Fibroblast of the conjunctiva (primary cell): Measurements from ENCODE around the gene DES.

Experiments
- DNase-seq: peaks from one replicate; pipeline ENCODE4 v3.0.0-alpha.2; 2010; ENCODE audit warnings: low read depth

The DES gene

GRCh38 chr2:219453671-219454590 is 35.8 kb downstream of the DES start:
- peak; percentile 98 for DNase-seq

GRCh38 chr2:219455581-219455980 is 37.4 kb downstream of the DES start:
- no peak for DNase-seq

GRCh38 chr2:219457784-219458369 is 39.7 kb downstream of the DES start:
- DNase-seq, result no peak

GRCh38 chr2:219458996-219459395 is 40.8 kb downstream of the DES start:
- DNase-seq, result no peak

- no peak for DNase-seq
These were observed 41.5 kb downstream of the DES start for GRCh38 chr2:219459460-219460311.

GRCh38 chr2:219460424-219460926 is 42.3 kb downstream of the DES start:
- DNase-seq, result peak; percentile 75

GRCh38 chr2:219461047-219461514 is 42.9 kb downstream of the DES start:
- DNase-seq, result no peak

- DNase-seq, result no peak
These were observed 43.5 kb downstream of the DES start for GRCh38 chr2:219461669-219462068.

- DNase-seq, result no peak
These were observed 44.2 kb downstream of the DES start for GRCh38 chr2:219462349-219462748.

GRCh38 chr2:219464286-219465032 is 46.3 kb downstream of the DES start:
- DNase-seq, result no peak

GRCh38 chr2:219465659-219466561 is 47.7 kb downstream of the DES start:
- DNase-seq, result no peak

- no peak for DNase-seq
These were observed 48.9 kb downstream of the DES start for GRCh38 chr2:219466816-219467735.

- DNase-seq, result no peak
These were observed 49.5 kb downstream of the DES start for GRCh38 chr2:219467736-219468075.

- no peak for DNase-seq
These were observed 50.4 kb downstream of the DES start for GRCh38 chr2:219468410-219469185.

- DNase-seq, result no peak
These were observed 51.1 kb downstream of the DES start for GRCh38 chr2:219469186-219469724.

- DNase-seq, result no peak
These were observed 52.3 kb downstream of the DES start for GRCh38 chr2:219470429-219470828.

GRCh38 chr2:219471476-219472371 is 53.5 kb downstream of the DES start:
- no peak for DNase-seq
